HG03196 (cell line): Measurements from ENCODE around the gene COL8A1.
A peak's percentile ranks its signal among the peaks of the same experiment; 100 is the strongest.

Experiments used
- ATAC-seq: cut with Tn5 transposase; IDR thresholded peaks from one replicate; pipeline ENCODE4 v1.9.1; 2021; ENCODE audit not compliant: unreplicated experiment

The COL8A1 gene

DNA sequence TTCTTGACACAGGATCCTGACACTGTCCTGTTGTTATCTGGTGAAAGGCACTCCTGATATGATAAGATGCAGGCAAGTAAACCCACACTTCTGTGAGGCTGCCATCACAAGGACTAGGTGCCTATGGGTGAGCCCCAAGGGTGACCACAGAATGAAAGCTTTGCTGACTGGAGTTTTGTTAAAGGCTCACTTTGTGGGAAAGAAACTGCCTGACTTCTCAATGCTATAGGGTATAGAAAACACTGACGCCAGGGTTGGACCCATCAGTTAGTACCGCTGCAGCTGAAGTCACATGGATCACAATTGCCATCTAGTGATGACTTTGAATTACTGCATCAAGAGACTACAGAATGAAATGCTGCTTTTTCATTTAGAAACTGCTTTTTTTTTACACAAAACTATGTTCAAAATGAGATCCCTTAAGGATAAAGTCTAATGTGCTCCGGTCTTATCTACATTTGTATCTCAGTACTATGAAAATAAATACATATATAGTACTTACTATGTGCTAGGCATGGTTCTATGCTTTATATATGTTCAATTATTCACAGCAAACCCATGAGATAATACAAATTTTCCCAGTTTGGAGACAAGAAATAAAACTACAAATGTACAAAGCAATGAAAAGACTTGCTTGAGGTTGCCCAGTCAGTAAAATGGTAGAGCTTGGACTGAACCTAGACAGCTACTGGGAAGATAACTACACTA, 115.0 kb downstream of the COL8A1 start:
- peak; percentile 72 for ATAC-seq

DNA sequence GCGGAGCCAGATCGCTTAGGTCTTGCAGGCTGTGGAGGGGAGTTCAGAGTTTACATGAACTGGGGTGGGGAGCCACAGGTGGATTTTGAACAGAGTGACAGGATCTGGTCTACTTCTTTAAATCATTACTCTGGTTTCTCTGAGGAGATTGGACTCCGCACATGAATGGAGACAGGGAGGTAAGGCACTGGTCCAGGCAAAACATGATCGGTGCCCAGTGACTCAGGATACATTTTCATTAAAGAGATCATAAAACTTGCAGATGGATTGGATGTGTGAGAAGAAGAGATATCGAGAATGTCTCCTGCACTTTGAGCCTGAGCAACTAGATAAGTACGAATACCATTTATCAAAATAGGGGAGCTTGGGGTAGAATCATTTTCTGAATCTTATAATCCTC, 117.4 kb downstream of the COL8A1 start:
- ATAC-seq = no peak

DNA sequence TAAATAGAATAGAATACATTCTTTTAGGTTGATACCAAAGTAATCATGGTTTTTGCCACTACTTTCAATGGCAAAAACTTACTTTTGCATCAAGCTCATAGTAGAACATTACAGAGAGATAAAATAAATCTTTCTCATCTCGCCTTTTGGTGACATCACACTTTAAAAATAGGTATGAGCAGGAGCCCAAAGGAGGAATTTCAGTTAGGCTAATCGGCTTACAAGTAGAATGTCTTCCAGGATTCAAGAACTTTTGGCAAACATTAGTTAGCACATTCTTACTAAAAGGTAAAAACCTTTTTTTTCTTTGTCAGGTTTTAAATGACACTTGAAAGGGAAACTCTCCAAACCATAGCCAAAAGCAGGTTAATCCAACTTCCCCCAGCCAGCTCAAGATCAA, 119.6 kb downstream of the COL8A1 start:
- no peak for ATAC-seq

DNA sequence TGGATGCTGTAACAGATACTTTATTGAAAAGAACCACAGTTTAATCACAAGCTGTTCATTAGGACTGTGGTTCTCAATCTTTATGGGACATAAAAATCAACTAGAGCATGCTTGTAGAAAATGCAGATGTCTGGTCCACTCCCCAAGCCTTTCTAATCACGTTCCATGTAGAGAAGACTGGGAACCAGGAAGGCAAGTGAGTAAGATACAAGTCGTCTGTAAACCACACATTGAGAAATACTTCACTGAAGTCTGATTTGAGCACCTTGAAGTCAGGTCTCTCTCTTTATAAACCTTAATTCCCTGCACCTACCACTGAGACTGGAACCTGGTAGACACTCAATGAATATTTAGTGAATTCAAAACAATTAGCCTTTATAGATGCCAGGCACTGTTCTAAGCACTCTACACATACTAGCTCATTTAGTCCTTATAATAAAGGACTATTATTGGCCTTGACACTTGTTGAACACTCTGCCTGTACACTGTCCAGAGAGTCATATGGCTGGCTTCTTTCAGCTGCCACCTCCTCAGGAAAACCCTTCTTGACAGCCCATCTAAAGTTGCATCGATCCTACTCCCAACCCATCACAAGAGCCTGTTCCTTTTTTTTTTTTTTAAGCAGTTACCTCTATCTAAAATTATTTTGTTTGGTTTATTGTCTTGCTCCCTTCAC, 120.2 kb downstream of the COL8A1 start:
- no peak for ATAC-seq

DNA sequence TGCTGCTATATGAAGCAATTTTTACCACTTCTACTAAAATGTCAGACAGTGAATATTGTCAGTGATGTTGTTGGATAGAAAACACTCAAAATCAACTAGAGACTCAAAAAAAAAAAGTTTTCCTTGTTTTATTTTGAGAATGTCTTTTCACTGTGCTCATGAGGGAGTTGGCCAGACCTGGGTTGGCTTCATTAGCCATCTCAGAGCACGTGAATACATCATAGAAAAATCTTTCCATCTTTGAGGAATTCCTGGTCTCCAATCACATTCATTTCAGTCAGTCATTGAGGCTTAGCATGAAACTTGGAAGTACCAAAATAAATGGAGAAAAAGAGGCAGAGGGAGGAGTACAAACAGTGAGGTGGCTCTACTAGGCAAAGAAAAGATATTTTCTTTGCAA, 121.6 kb downstream of the COL8A1 start:
- ATAC-seq = no peak

DNA sequence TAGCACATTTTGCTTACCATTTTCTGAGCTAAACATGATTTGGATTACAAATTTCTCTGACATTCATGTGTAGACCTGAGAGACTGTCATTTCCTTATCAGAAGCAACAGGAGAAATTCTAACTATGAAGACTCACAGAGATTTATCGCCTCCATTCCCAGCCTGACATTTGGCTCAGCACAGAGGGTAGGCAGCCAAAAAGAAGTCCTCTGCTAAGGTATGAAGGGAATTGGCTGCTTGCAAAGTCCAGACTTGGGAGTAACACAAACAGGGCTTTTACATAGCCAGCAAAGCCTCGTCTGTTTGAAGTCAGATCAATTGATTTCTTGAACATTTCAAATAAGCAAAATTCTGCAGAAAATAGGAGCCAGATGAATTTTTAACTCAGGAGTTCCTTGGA, 122.2 kb downstream of the COL8A1 start:
- ATAC-seq = no peak

DNA sequence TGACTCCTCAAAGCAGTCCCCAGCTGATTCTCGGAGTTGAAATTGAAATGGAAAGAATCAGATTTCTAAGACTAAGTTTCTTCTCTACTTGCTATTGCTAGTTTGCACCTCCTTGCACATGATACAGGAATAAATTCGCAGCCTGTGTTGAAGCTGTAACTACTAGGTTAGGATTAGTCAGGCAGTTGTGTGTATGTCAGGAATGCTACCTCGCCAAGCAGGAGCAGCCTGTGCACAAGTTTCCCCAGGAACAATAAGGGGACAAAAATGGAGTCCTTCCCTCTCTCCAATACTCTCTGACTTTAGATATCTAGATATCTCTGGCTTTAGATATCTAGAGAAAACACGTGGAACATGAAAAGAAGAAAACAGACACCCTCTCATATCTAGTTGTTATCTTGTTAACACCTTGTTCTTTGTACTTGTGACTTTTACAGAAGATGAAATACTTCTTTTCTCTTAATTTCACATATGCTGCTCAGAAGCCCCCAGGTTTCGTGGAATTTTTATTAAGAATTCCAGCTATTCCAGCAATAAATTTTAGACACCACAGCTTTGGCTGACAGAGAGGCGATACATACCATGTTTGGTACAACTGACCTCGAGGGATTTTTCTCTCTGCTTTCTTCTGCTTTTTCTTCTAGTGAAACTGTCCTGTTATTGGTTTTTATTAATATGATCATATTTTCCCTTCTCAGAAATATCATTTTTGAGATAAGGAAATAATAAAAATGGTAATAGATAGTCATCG, 123.2 kb downstream of the COL8A1 start:
- ATAC-seq = no peak

DNA sequence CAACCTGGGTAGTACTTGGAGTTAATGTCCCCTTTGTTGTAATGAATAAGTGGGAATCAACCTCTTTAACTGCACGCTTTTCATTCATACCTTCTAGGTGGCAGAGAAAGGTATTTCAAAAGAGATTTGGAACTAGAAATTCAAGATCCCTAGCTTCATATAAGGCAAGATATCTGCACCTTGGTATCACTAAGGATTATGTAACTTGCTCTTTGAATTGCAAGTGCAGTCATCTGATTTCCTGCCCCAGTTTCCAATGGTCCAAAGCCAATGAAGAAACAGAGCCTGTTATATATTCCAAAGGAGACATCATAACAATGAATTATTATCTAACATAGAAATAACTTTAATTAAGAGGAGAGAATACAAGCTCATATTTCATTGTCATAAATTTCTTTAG, 124.5 kb downstream of the COL8A1 start:
- no peak for ATAC-seq

DNA sequence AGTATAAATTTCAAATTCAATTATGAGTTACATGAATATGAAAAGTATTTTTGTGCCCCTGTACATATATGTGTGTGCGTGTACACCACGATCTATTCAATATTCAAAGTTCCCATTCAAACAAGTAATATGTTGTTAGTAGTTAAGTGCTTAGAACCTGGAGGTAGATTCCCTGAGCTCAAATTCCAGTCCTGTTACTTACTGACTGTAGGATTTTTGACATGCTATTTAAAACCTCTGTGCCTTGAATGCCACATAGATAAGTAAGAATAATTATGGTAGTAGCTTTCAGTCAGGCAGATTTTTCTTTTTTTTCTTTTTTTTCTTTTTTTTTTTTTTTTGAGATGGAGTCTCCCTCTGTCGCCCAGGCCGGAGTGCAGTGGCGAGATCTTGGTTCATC, 126.0 kb downstream of the COL8A1 start:
- ATAC-seq = no peak

DNA sequence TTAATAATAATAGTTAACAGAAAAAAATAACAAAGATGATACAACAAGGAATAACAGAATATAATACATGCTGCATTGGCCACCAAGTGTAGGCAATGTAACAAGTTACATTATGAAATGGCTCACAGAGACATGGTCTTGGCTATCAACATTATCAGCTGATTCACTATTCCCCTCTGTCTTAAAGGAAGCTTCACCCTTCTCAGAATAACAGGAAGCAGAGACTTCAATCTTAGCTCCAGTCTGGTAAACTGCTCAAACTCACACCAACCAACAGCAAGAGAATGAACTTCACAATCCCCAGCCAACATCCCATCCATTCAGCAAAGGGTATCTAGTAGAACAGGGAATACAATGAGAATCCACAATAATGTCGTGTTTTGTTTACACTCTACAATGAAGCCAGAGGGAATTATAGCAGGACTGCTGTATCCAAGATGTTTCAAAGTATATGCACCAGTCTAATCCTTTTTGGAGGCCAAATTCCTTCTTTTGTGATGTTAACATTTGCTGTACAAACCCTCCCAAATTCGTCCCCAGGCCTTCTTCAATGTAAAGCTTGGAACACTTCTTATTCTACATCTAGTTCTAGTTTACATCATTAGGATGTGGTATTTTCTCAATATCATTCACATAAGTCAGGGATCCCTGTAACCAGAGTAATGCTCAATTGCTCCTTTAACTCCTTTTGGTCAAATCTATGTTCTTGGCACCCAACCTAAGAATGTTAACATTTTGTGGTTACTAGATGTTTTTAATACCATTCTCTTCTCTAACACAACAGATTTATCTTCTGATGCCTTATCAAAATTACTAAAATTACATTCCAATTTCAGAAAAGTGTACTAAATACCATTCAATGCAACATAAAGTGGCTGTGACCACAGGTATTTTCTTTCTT, 126.9 kb downstream of the COL8A1 start:
- ATAC-seq = no peak

DNA sequence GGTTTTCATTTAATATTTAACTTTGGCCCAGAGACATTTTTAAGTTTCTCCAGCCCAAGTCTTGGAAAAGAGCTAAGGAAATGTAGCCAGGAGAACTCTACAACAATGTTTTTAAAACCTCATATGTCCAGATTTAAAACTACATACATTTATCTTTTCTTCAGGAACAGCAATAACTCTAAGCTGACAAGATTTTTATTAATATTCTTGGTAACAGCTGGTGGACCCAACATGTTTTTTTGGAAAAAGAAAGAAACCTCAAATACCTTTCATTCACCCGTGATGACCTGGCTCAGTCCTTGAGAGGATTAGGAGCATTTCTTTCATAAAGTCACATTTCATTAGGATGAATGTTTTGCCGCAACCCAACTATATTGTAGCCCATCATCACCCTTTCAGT, 128.9 kb downstream of the COL8A1 start:
- ATAC-seq = no peak

DNA sequence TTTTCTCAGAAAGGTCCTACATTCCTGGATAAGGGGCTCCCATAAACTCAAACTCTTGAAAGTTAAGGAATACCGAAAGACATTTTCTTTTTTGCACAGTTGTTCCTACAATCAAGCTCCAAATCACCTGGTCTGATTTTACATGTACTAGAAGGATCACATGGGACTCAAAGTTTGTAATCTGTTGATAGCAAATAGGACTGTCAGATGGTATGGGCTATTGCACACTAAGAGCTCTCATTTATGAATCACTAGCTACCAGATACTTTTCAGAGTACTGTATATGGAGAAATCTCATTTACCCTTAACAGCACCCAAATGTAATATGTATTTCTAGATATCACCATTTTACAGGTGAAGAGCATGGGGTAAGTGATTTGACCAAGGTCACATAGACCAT, 129.7 kb downstream of the COL8A1 start:
- no peak for ATAC-seq

DNA sequence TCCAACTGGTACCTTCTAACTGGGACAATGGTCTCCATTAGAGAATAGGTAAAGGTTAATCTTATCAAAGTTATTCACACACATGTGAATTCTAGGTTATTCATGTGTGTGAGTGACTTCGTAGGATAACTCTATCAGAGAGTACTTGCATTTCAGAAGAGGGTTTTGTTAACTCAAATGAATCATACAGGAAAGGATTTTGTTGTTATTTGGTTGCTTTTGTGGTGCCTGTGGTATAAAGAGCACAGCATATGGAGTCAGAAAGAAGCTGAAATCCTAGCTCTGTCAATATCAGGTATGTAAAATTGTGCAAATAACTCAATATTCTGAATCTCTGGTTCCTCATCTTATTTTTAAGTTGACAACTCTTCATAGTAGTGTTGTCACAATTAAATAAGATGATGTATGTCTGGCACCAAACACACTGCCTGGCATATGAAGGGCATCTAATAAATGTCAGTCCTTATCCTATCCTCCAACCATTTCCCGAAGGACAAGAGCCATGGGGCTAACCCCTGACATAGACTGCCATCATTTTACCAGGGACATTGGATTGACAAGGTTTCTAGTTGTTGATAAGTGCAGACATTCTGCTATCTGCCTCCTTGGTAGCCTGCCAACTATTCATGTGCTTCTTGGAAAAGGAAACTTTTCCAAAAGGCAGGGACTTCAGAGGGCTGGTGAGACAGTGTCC, 130.6 kb downstream of the COL8A1 start:
- no peak for ATAC-seq

DNA sequence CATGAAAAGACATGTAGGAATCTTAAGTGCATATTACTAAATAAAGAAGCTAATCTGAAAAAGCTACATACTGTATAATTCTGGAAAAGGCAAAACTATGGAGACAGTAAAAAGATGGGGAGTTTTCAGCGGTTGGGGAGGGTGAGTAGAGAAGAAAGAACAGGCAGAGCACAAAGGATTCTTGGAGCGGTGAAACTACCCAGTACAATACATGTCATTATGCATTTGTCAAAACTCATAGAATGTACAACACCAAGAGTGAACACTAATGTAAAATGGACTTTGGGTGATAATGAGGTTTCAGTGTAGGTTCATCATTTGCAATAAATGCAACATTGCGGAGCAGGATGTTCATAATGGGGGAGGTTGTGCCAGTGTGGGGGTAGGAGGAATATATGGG, 133.8 kb downstream of the COL8A1 start:
- no peak for ATAC-seq

DNA sequence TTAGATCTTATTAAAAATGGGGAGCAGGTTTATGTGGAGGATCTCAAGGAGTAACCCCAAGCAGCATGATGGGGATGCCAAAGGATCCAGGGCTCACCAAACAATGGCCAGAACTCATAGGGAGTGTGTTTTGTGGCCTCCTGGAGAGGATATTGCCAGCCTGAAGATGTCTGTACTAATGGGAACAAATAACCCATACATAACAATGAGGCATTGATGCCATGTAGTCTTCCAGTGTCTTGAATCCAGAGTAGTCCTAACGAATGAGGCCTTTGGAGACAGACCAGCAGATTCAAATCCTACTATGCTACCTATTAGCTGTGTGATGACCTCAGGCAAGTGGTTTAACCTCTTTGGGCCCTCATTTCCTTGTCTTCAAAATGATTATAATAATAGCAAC, 134.3 kb downstream of the COL8A1 start:
- ATAC-seq = no peak

DNA sequence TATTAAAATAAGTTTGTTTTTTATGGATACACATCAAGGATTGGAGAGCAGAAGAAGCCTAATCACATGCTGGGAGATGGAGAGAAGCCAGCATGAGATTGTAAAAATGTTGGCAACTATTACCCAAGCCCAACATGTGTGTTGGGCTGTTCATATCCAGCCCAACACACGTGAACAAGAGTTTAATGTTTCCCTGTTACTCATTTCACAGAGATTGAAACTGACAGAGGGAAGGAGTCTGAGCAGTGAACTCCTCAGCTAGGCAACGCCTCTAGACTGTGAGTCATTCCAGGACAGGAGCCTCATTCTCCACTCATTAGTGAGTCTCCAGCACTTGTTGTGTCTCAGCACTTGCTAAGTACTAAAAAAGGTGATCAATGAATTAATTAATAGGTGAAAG, 136.1 kb downstream of the COL8A1 start:
- ATAC-seq = peak; percentile 99

DNA sequence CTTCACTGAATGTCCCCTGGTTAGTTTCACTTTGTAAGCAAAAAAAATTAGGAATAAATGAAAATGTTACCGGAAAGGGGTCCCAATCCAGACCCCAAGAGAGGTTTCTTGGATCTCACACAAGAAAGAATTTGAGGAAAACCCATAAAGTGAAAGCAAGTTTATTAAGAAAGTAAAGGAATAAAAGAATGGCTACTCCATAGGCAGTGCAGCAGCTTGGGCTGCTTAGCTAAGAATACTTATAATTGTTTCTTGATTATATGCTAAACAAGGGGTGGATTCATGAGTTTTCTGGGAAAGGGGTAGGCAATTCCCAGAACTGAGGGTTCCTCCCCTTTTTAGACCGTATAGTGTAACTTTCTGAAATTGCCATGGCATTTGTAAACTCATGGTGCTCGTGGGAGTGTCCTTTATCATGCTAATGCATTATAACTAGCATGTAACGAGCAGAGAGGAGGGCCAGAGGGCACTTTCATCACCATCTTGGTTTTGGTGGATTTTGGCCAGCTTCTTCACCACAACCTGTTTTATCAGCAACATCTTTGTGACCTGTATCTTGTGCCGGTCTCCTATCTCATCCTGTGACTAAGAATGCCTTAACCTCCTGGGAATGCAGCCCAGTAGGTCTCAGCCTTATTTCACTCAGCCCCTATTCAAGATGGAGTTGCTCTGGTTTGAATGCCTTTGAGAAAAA, 138.3 kb downstream of the COL8A1 start:
- no peak for ATAC-seq

DNA sequence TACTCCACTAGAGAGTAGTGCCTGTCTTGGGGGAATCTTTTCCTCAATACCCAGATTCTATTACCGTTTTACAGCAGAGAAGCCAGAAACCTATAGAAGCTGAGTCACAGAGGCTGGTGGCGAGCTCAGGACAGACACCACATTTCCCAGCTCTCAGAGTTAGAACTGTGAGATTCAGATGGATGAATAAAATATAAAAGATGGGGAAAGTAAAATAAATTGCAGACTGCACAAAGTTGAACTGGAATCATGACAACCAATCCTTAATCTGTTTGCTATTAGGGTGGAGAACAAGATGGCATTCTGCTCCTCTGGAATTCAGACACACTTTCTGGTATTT, 138.8 kb downstream of the COL8A1 start:
- no peak for ATAC-seq

DNA sequence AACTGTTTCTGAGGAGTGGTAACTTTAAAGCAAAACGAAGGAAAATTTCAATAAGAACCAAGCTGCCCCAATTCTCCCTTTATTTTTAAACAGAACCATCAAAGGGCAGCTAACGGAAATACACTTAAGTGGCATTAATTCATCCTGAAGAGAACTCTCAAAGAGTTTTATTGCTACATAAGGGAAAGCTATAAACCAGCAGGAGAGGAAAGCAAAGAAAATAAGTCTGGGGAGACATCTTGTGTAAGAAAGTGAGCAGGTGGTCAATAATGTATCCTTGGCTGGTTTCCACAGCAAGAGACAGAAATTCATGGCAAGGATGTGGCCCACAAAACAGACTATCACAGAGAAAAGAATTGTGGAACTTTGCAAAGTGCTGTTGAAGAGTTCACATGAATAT, 139.3 kb downstream of the COL8A1 start:
- no peak for ATAC-seq

DNA sequence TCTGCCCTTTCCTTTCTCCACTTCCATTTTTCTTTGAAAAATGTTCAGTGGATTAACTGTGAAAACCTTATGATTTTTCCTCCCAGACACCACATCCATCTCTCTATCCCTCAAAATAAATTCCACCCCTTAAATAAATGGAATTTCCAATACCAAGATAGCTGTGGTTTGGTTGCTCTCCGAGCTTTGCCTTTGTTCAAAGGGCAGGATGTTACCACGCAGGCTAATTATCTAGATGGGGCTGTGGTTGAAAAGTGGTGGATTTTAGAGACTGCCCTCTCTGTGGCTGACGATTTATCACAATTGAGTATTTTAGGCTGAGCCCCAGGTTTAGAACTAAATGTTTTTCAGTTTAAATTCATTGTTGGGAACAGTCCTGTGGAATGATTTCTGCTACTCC, 142.4 kb downstream of the COL8A1 start:
- no peak for ATAC-seq
